Measurements from ENCODE around the gene CCL5.

GRCh38 chr17:35842239-35842638, 37.9 kb downstream of the CCL5 start:
- TF ChIP-seq CTCF (IDR thresholded peaks at IDR 0.05) = no peak
- TF ChIP-seq POLR2AphosphoS5 (IDR thresholded peaks at IDR 0.05) = no peak

Data from stomach (tissue), 4 donors.